Activated CD4-positive, alpha-beta T cell treated with anti-CD3 and anti-CD28 coated beads, Interleukin-2, amount 10 ng/mL, durations not matched to agents 24 days and 14 days (primary cell): ENCODE results near the gene ESPL1. TPM values are rescaled to one million over a fixed set of nuclear protein-coding genes. Genes with fewer than 3 reads are reported as not detected.
A peak's percentile ranks its signal among the peaks of the same experiment; 100 is the strongest.
"Not testable (repeated sequence)": the region's sequence is repeated elsewhere in the genome, so short reads cannot be mapped to it uniquely, and the experiment has no call there.

Experiments used
- DNase-seq: peaks from one replicate; pipeline ENCODE4 v3.0.0; 2022
- H3K27ac Mint-ChIP-seq: one replicate; pipeline ENCODE4 v1.8.0; 2022; ENCODE audit warnings: mild to moderate bottlenecking, mixed read lengths
- H3K27me3 Mint-ChIP-seq: one replicate; pipeline ENCODE4 v1.8.0; 2022; ENCODE audit warnings: mixed read lengths
- H3K36me3 Mint-ChIP-seq: one replicate; pipeline ENCODE4 v1.8.0; 2022; ENCODE audit warnings: low read depth, mild to moderate bottlenecking, mixed read lengths
- H3K4me1 Mint-ChIP-seq: one replicate; pipeline ENCODE4 v1.8.0; 2021; ENCODE audit warnings: mixed read lengths
- H3K4me3 Mint-ChIP-seq: one replicate; pipeline ENCODE4 v1.8.0; 2022; ENCODE audit warnings: mild to moderate bottlenecking, moderate library complexity, mixed read lengths
- H3K9me3 Mint-ChIP-seq: one replicate; pipeline ENCODE4 v1.8.0; 2021; ENCODE audit warnings: mixed read lengths
- intact Hi-C: fragments of 100-400 bp; cut with micrococcal nuclease; formaldehyde crosslinking; loops from one replicate; pipeline ENCODE4 v1.15.1; 2023
- total RNA-seq: library from RNA; stranded (reverse); gene quantifications from 2 replicates; pipeline ENCODE4 v1.2.3, GENCODE V29; 2022

Gene ESPL1
- total RNA-seq, 1 donor from 2014 or later = 76.7 TPM

- no peaks in the 10 kb centered on the region for H3K27me3 Mint-ChIP-seq
- H3K4me1 Mint-ChIP-seq = peaks cover 9% of the 10 kb centered on the region
- intact Hi-C loops = no loop called here
- H3K27ac Mint-ChIP-seq = peak overlapping the region; percentile 47
- DNase-seq = no peak
- H3K4me3 Mint-ChIP-seq = no peak overlapping the region
- H3K9me3 Mint-ChIP-seq = no peaks in the 10 kb centered on the region
- H3K36me3 Mint-ChIP-seq = peaks cover 62% of the 10 kb centered on the region
Observed at GRCh38 chr12:53288322-53288721, 20.2 kb downstream of the ESPL1 start.

GRCh38 chr12:53289891-53290290, 21.8 kb downstream of the ESPL1 start:
- Mint-ChIP-seq H3K9me3 (no peaks in the 10 kb centered on the region), H3K27me3 (no peaks in the 10 kb centered on the region), H3K4me1 (peaks cover 9% of the 10 kb centered on the region), H3K36me3 (peaks cover 60% of the 10 kb centered on the region), H3K4me3 (no peak overlapping the region), H3K27ac (peak overlapping the region; percentile 76)
- intact Hi-C loops = loop anchor here (1.0 kb wide), 1 partner anchor 21 kb away; no protein-coding TSS in a partner anchor
- no peak for DNase-seq

- intact Hi-C loops = loop anchor here (1.0 kb wide), 1 partner anchor 21 kb away; no protein-coding TSS in a partner anchor
- H3K4me1 Mint-ChIP-seq = peaks cover 11% of the 10 kb centered on the region
- no peak for DNase-seq
- no peaks in the 10 kb centered on the region for H3K9me3 Mint-ChIP-seq
- H3K36me3 Mint-ChIP-seq = peaks cover 60% of the 10 kb centered on the region
- no peaks in the 10 kb centered on the region for H3K27me3 Mint-ChIP-seq
- H3K27ac Mint-ChIP-seq = peak overlapping the region; percentile 76
- H3K4me3 Mint-ChIP-seq = no peak overlapping the region
Observed at GRCh38 chr12:53290661-53291060, 22.6 kb downstream of the ESPL1 start.

- H3K27ac Mint-ChIP-seq = no peak overlapping the region
- no peak for DNase-seq
- no peaks in the 10 kb centered on the region for H3K27me3 Mint-ChIP-seq
- peaks cover 21% of the 10 kb centered on the region for H3K4me1 Mint-ChIP-seq
- intact Hi-C loops = no loop called here
- H3K9me3 Mint-ChIP-seq = no peaks in the 10 kb centered on the region
- H3K4me3 Mint-ChIP-seq = no peak overlapping the region
- peaks cover 66% of the 10 kb centered on the region for H3K36me3 Mint-ChIP-seq
Observed at GRCh38 chr12:53292426-53292825, 24.3 kb downstream of the ESPL1 start.

- peak; percentile 97 for DNase-seq
- no peaks in the 10 kb centered on the region for H3K27me3 Mint-ChIP-seq
- peaks cover 69% of the 10 kb centered on the region for H3K36me3 Mint-ChIP-seq
- intact Hi-C loops = loop anchor here (1.0 to 5.0 kb wide), 5 partner anchors 26 to 157 kb away; partner anchors contain the start of genes AAAS and PCBP2
- H3K9me3 Mint-ChIP-seq = no peaks in the 10 kb centered on the region
- peak within 1 kb of the TSS; percentile 90 for H3K27ac Mint-ChIP-seq
- H3K4me1 Mint-ChIP-seq = peaks cover 33% of the 10 kb centered on the region
- H3K4me3 Mint-ChIP-seq = peak within 1 kb of the TSS; percentile 98
Observed at GRCh38 chr12:53295070-53295890, 27.2 kb downstream of the ESPL1 start, which contains the start of gene PFDN5. Gene PFDN5 (plus strand): TSS chr12:53295542. CDS start chr12:53295568, 26 bp downstream.

- Mint-ChIP-seq H3K4me3 (peak overlapping the region; percentile 98), H3K4me1 (peaks cover 37% of the 10 kb centered on the region), H3K9me3 (no peaks in the 10 kb centered on the region), H3K27ac (peak overlapping the region; percentile 90), H3K36me3 (peaks cover 69% of the 10 kb centered on the region), H3K27me3 (no peaks in the 10 kb centered on the region)
- no peak for DNase-seq
- intact Hi-C loops = loop anchor here (1.0 to 5.0 kb wide), 5 partner anchors 25 to 156 kb away; partner anchors contain the start of genes AAAS and PCBP2
Observed at GRCh38 chr12:53295891-53296219, 27.8 kb downstream of the ESPL1 start.

GRCh38 chr12:53297106-53297505, 29.0 kb downstream of the ESPL1 start:
- not testable (repeated sequence) for H3K27ac Mint-ChIP-seq, DNase-seq, H3K27me3 Mint-ChIP-seq, H3K9me3 Mint-ChIP-seq
- peak overlapping the region; percentile 98 for H3K4me3 Mint-ChIP-seq
- H3K4me1 Mint-ChIP-seq = peaks cover 44% of the 10 kb centered on the region
- peaks cover 72% of the 10 kb centered on the region for H3K36me3 Mint-ChIP-seq
- intact Hi-C loops = loop anchor here (5.0 kb wide), 1 partner anchor 45 kb away; a partner anchor contains a TSS

GRCh38 chr12:53298164-53298563, 30.1 kb downstream of the ESPL1 start:
- peak overlapping the region; percentile 16 for H3K4me3 Mint-ChIP-seq
- peak overlapping the region; percentile 91 for H3K27ac Mint-ChIP-seq

GRCh38 chr12:53299101-53299453, 31.0 kb downstream of the ESPL1 start:
- H3K9me3 Mint-ChIP-seq = no peaks in the 10 kb centered on the region
- DNase-seq = peak; percentile 86
- no peaks in the 10 kb centered on the region for H3K27me3 Mint-ChIP-seq
- peaks cover 53% of the 10 kb centered on the region for H3K4me1 Mint-ChIP-seq
- H3K4me3 Mint-ChIP-seq = peak overlapping the region; percentile 94
- intact Hi-C loops = loop anchor here (1.0 to 5.0 kb wide), 5 partner anchors 22 to 119 kb away; partner anchors contain the start of genes AAAS, CSAD, ESPL1 and ZNF740
- peaks cover 67% of the 10 kb centered on the region for H3K36me3 Mint-ChIP-seq
- peak overlapping the region; percentile 91 for H3K27ac Mint-ChIP-seq

More at GRCh38 chr12:53298164-53298563, 30.1 kb downstream of the ESPL1 start:
- no peaks in the 10 kb centered on the region for H3K27me3 Mint-ChIP-seq
- no peak for DNase-seq
- peaks cover 51% of the 10 kb centered on the region for H3K4me1 Mint-ChIP-seq
- H3K9me3 Mint-ChIP-seq = no peaks in the 10 kb centered on the region
- peaks cover 71% of the 10 kb centered on the region for H3K36me3 Mint-ChIP-seq
- intact Hi-C loops = loop anchor here (2.0 to 5.0 kb wide), 2 partner anchors 29 to 46 kb away; partner anchors contain the start of gene ESPL1

- intact Hi-C loops = loop anchor here (1.0 to 5.0 kb wide), 5 partner anchors 22 to 119 kb away; partner anchors contain the start of genes AAAS, CSAD, ESPL1 and ZNF740
Observed at GRCh38 chr12:53299454-53300180, 31.5 kb downstream of the ESPL1 start, which contains the start of gene MYG1. Gene MYG1 (plus strand): TSS chr12:53299695. CDS start chr12:53299738, 43 bp downstream.

GRCh38 chr12:53300187-53300586, 32.1 kb downstream of the ESPL1 start:
- H3K36me3 Mint-ChIP-seq = peaks cover 64% of the 10 kb centered on the region
- peak overlapping the region; percentile 94 for H3K4me3 Mint-ChIP-seq
- DNase-seq = no peak

More at GRCh38 chr12:53299454-53300180, 31.5 kb downstream of the ESPL1 start, which contains the start of gene MYG1:
- H3K9me3 Mint-ChIP-seq = no peaks in the 10 kb centered on the region
- peak within 1 kb of the TSS; percentile 94 for H3K4me3 Mint-ChIP-seq
- peak within 1 kb of the TSS; percentile 91 for H3K27ac Mint-ChIP-seq
- no peaks in the 10 kb centered on the region for H3K27me3 Mint-ChIP-seq
- H3K4me1 Mint-ChIP-seq = peaks cover 53% of the 10 kb centered on the region
- peak; percentile 96 for DNase-seq
- H3K36me3 Mint-ChIP-seq = peaks cover 64% of the 10 kb centered on the region

GRCh38 chr12:53302903-53303302, 34.8 kb downstream of the ESPL1 start:
- peaks cover 67% of the 10 kb centered on the region for H3K36me3 Mint-ChIP-seq
- intact Hi-C loops = no loop called here
- H3K27me3 Mint-ChIP-seq = no peaks in the 10 kb centered on the region
- peaks cover 37% of the 10 kb centered on the region for H3K4me1 Mint-ChIP-seq
- H3K27ac Mint-ChIP-seq = peak overlapping the region; percentile 25
- H3K4me3 Mint-ChIP-seq = peak overlapping the region; percentile 44
- H3K9me3 Mint-ChIP-seq = no peaks in the 10 kb centered on the region
- DNase-seq = no peak

More at GRCh38 chr12:53300187-53300586, 32.1 kb downstream of the ESPL1 start:
- no peaks in the 10 kb centered on the region for H3K27me3 Mint-ChIP-seq
- H3K9me3 Mint-ChIP-seq = no peaks in the 10 kb centered on the region
- intact Hi-C loops = no loop called here
- H3K4me1 Mint-ChIP-seq = peaks cover 52% of the 10 kb centered on the region
- H3K27ac Mint-ChIP-seq = peak overlapping the region; percentile 91

GRCh38 chr12:53306826-53307225, 38.7 kb downstream of the ESPL1 start:
- peaks cover 56% of the 10 kb centered on the region for H3K36me3 Mint-ChIP-seq

More at GRCh38 chr12:53306826-53307225, 38.7 kb downstream of the ESPL1 start:
- Mint-ChIP-seq H3K4me1 (peaks cover 9% of the 10 kb centered on the region), H3K27ac (no peak overlapping the region), H3K4me3 (no peak overlapping the region), H3K9me3 (no peaks in the 10 kb centered on the region), H3K27me3 (no peaks in the 10 kb centered on the region)
- intact Hi-C loops = no loop called here
- no peak for DNase-seq
